Measurements from ENCODE around the gene STX8. TPM values are rescaled to one million over a fixed set of nuclear protein-coding genes. Genes with fewer than 3 reads are reported as not detected.

Gene STX8
- total RNA-seq, 2 experiments from 2014 or later, result 84.8 to 91.7 TPM

GRCh38 chr17:9549215-9549614, 26.4 kb downstream of the STX8 start:
- ChIA-PET POLR2A (no interaction called here), CTCF (interaction anchor here (0.8 kb wide), 1 partner anchor 12 kb away, joined by 3 read pairs; no protein-coding TSS in a partner anchor)
- Mint-ChIP-seq H3K9me3 (no peaks in the 10 kb centered on the region), H3K4me1 (no peaks in the 10 kb centered on the region), H3K27ac (no peak overlapping the region), H3K4me3 (no peak overlapping the region), H3K27me3 (no peaks in the 10 kb centered on the region), H3K36me3 (ENCODE audit: low read depth) (no peaks in the 10 kb centered on the region)
- no peak for DNase-seq

GRCh38 chr17:9544221-9544620, 31.4 kb downstream of the STX8 start:
- Mint-ChIP-seq H3K9me3 (no peaks in the 10 kb centered on the region), H3K27ac (no peak overlapping the region), H3K4me3 (no peak overlapping the region), H3K36me3 (ENCODE audit: low read depth) (peaks cover 7% of the 10 kb centered on the region), H3K4me1 (no peaks in the 10 kb centered on the region), H3K27me3 (no peaks in the 10 kb centered on the region)
- DNase-seq, result no peak
- POLR2A ChIA-PET, result no interaction called here
- CTCF ChIA-PET, result no interaction called here

GRCh38 chr17:9541718-9542117, 33.9 kb downstream of the STX8 start:
- Mint-ChIP-seq H3K9me3 (no peaks in the 10 kb centered on the region), H3K27ac (no peak overlapping the region), H3K36me3 (ENCODE audit: low read depth) (peaks cover 7% of the 10 kb centered on the region), H3K27me3 (no peaks in the 10 kb centered on the region), H3K4me1 (no peaks in the 10 kb centered on the region), H3K4me3 (no peak overlapping the region)
- ChIA-PET CTCF (interaction anchor here (0.6 kb wide), 1 partner anchor 37 kb away, joined by 3 read pairs; no protein-coding TSS in a partner anchor), POLR2A (interaction anchor here (0.7 kb wide), 1 partner anchor 1735 kb away, joined by 3 read pairs; no protein-coding TSS in a partner anchor)
- DNase-seq, result no peak

- no peak overlapping the region for H3K27ac Mint-ChIP-seq
- H3K36me3 Mint-ChIP-seq (ENCODE audit: low read depth), result peaks cover 7% of the 10 kb centered on the region
- POLR2A ChIA-PET, result no interaction called here
- no peaks in the 10 kb centered on the region for H3K4me1 Mint-ChIP-seq
- H3K27me3 Mint-ChIP-seq, result no peaks in the 10 kb centered on the region
- no peak overlapping the region for H3K4me3 Mint-ChIP-seq
- H3K9me3 Mint-ChIP-seq, result no peaks in the 10 kb centered on the region
- no peak for DNase-seq
- CTCF ChIA-PET, result interaction anchor here (0.7 kb wide), 1 partner anchor 871 kb away, joined by 3 read pairs; no protein-coding TSS in a partner anchor
Measured at GRCh38 chr17:9538626-9539025, 37.0 kb downstream of the STX8 start.

GRCh38 chr17:9537177-9537776, 38.3 kb downstream of the STX8 start:
- no peak for DNase-seq
- H3K4me3 Mint-ChIP-seq, result no peak overlapping the region
- ChIA-PET POLR2A (no interaction called here), CTCF (interaction anchor here (0.6 kb wide), 1 partner anchor 79 kb away, joined by 3 read pairs; no protein-coding TSS in a partner anchor)
- H3K36me3 Mint-ChIP-seq (ENCODE audit: low read depth), result peaks cover 5% of the 10 kb centered on the region
- H3K9me3 Mint-ChIP-seq, result no peaks in the 10 kb centered on the region
- H3K27me3 Mint-ChIP-seq, result no peaks in the 10 kb centered on the region
- H3K4me1 Mint-ChIP-seq, result no peaks in the 10 kb centered on the region
- no peak overlapping the region for H3K27ac Mint-ChIP-seq

GRCh38 chr17:9536061-9536460, 39.6 kb downstream of the STX8 start:
- Mint-ChIP-seq H3K9me3 (no peaks in the 10 kb centered on the region), H3K27me3 (no peaks in the 10 kb centered on the region), H3K27ac (no peak overlapping the region), H3K4me1 (no peaks in the 10 kb centered on the region), H3K4me3 (no peak overlapping the region), H3K36me3 (ENCODE audit: low read depth) (peaks cover 5% of the 10 kb centered on the region)
- POLR2A ChIA-PET, result no interaction called here
- CTCF ChIA-PET, result no interaction called here
- no peak for DNase-seq

GRCh38 chr17:9533441-9533840, 42.2 kb downstream of the STX8 start:
- Mint-ChIP-seq H3K4me1 (no peaks in the 10 kb centered on the region), H3K4me3 (no peak overlapping the region), H3K27me3 (no peaks in the 10 kb centered on the region), H3K36me3 (ENCODE audit: low read depth) (no peaks in the 10 kb centered on the region), H3K27ac (no peak overlapping the region), H3K9me3 (no peaks in the 10 kb centered on the region)
- CTCF ChIA-PET, result interaction anchor here (0.7 kb wide), 1 partner anchor 75 kb away, joined by 3 read pairs; no protein-coding TSS in a partner anchor
- no peak for DNase-seq
- POLR2A ChIA-PET, result no interaction called here

GRCh38 chr17:9532715-9533114, 42.9 kb downstream of the STX8 start:
- no peaks in the 10 kb centered on the region for H3K36me3 Mint-ChIP-seq (ENCODE audit: low read depth)
- H3K4me3 Mint-ChIP-seq, result no peak overlapping the region
- no peak overlapping the region for H3K27ac Mint-ChIP-seq
- no peaks in the 10 kb centered on the region for H3K4me1 Mint-ChIP-seq
- H3K9me3 Mint-ChIP-seq, result no peaks in the 10 kb centered on the region
- no peaks in the 10 kb centered on the region for H3K27me3 Mint-ChIP-seq
- no peak for DNase-seq
- ChIA-PET POLR2A (no interaction called here), CTCF (interaction anchor here (0.7 kb wide), 1 partner anchor 75 kb away, joined by 3 read pairs; no protein-coding TSS in a partner anchor)

- no peaks in the 10 kb centered on the region for H3K4me1 Mint-ChIP-seq
- ChIA-PET CTCF (no interaction called here), POLR2A (no interaction called here)
- H3K36me3 Mint-ChIP-seq (ENCODE audit: low read depth), result no peaks in the 10 kb centered on the region
- no peaks in the 10 kb centered on the region for H3K27me3 Mint-ChIP-seq
- no peak overlapping the region for H3K4me3 Mint-ChIP-seq
- no peak for DNase-seq
- H3K9me3 Mint-ChIP-seq, result no peaks in the 10 kb centered on the region
- no peak overlapping the region for H3K27ac Mint-ChIP-seq
Measured at GRCh38 chr17:9531034-9531433, 44.6 kb downstream of the STX8 start.

- CTCF ChIA-PET, result no interaction called here
- no peaks in the 10 kb centered on the region for H3K27me3 Mint-ChIP-seq
- H3K4me1 Mint-ChIP-seq, result no peaks in the 10 kb centered on the region
- H3K36me3 Mint-ChIP-seq (ENCODE audit: low read depth), result no peaks in the 10 kb centered on the region
- DNase-seq, result no peak
- no peak overlapping the region for H3K4me3 Mint-ChIP-seq
- POLR2A ChIA-PET, result no interaction called here
- no peak overlapping the region for H3K27ac Mint-ChIP-seq
- H3K9me3 Mint-ChIP-seq, result no peaks in the 10 kb centered on the region
Measured at GRCh38 chr17:9529033-9529700, 46.5 kb downstream of the STX8 start.

- Mint-ChIP-seq H3K4me3 (no peak overlapping the region), H3K4me1 (no peaks in the 10 kb centered on the region), H3K27me3 (no peaks in the 10 kb centered on the region), H3K27ac (no peak overlapping the region), H3K9me3 (no peaks in the 10 kb centered on the region), H3K36me3 (ENCODE audit: low read depth) (no peaks in the 10 kb centered on the region)
- ChIA-PET CTCF (no interaction called here), POLR2A (no interaction called here)
- no peak for DNase-seq
Measured at GRCh38 chr17:9527788-9528187, 47.8 kb downstream of the STX8 start.

GRCh38 chr17:9522074-9522473, 53.5 kb downstream of the STX8 start:
- H3K4me1 Mint-ChIP-seq, result peaks cover 14% of the 10 kb centered on the region
- no peaks in the 10 kb centered on the region for H3K9me3 Mint-ChIP-seq
- no peak overlapping the region for H3K27ac Mint-ChIP-seq
- H3K4me3 Mint-ChIP-seq, result no peak overlapping the region
- CTCF ChIA-PET, result interaction anchor here (0.6 kb wide), 1 partner anchor 124 kb away, joined by 3 read pairs; no protein-coding TSS in a partner anchor
- DNase-seq, result peak; percentile 34
- no peaks in the 10 kb centered on the region for H3K27me3 Mint-ChIP-seq
- POLR2A ChIA-PET, result no interaction called here
- H3K36me3 Mint-ChIP-seq (ENCODE audit: low read depth), result no peaks in the 10 kb centered on the region

- DNase-seq, result no peak
- POLR2A ChIA-PET, result no interaction called here
Measured at GRCh38 chr17:9521062-9521461, 54.6 kb downstream of the STX8 start.

GRCh38 chr17:9520649-9521048, 55.0 kb downstream of the STX8 start:
- Mint-ChIP-seq H3K4me1 (peaks cover 20% of the 10 kb centered on the region), H3K4me3 (no peak overlapping the region), H3K27ac (no peak overlapping the region), H3K9me3 (no peaks in the 10 kb centered on the region), H3K27me3 (no peaks in the 10 kb centered on the region), H3K36me3 (ENCODE audit: low read depth) (no peaks in the 10 kb centered on the region)
- ChIA-PET POLR2A (no interaction called here), CTCF (no interaction called here)
- DNase-seq, result no peak

More at GRCh38 chr17:9521062-9521461, 54.6 kb downstream of the STX8 start:
- no peak overlapping the region for H3K4me3 Mint-ChIP-seq
- H3K9me3 Mint-ChIP-seq, result no peaks in the 10 kb centered on the region
- no peaks in the 10 kb centered on the region for H3K36me3 Mint-ChIP-seq (ENCODE audit: low read depth)
- CTCF ChIA-PET, result no interaction called here
- no peak overlapping the region for H3K27ac Mint-ChIP-seq
- H3K4me1 Mint-ChIP-seq, result peaks cover 20% of the 10 kb centered on the region
- H3K27me3 Mint-ChIP-seq, result no peaks in the 10 kb centered on the region
